ENCODE measurements around the gene TM9SF3.

TM9SF3 gene

DNA sequence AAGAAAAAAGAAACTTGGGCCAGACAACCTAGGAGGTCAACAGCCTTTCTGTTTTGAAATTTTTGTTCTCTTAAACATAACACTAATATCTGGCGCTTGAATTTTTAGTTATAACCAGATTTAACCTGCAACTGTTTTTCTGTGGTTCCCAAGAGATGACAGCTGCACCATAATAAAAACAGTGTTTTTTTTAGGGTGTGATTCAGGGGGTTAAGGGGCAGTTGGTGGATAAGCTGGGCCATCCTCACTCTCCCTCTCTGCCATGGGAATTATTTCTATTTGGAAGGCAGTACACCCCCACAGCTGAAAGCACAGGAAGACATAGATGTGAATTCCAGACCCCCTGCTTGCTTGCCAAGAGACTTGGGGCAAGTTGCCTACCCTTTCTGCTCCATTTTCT is 20.1 kb upstream of the TM9SF3 start:
- DNase-seq (ENCODE audit: low spot score): no peak
- TF ChIP-seq, protein P1, sequence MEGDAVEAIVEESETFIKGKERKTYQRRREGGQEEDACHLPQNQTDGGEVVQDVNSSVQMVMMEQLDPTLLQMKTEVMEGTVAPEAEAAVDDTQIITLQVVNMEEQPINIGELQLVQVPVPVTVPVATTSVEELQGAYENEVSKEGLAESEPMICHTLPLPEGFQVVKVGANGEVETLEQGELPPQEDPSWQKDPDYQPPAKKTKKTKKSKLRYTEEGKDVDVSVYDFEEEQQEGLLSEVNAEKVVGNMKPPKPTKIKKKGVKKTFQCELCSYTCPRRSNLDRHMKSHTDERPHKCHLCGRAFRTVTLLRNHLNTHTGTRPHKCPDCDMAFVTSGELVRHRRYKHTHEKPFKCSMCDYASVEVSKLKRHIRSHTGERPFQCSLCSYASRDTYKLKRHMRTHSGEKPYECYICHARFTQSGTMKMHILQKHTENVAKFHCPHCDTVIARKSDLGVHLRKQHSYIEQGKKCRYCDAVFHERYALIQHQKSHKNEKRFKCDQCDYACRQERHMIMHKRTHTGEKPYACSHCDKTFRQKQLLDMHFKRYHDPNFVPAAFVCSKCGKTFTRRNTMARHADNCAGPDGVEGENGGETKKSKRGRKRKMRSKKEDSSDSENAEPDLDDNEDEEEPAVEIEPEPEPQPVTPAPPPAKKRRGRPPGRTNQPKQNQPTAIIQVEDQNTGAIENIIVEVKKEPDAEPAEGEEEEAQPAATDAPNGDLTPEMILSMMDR (IDR thresholded peaks at IDR 0.05; ENCODE audit: extremely low read depth, insufficient read depth, missing control alignments): no peak
- in situ Hi-C loops (cut with MboI; ENCODE audit: low pct_unique_long_range_greater_than_20kb, low sequenced_read_pairs, unreplicated experiment): no loop called here

DNA sequence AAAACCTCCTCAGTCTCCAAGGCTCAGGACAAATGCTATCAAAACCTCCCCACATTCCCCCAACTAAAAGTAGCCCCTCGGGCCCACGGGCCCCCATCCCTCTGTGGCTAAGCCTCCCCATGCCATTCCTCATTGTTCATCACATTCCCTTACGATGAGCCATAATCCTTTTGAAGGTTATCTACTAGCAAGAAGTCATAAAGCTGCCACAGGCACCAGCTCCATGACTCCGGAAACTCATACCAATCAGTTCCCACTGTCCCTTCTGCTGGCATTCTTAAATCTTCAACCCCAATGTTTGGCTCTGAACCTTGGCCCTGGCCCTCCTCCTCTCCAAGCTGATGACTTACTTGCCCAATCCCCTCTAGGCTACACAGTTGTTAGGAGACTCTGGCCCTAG is 19.4 kb upstream of the TM9SF3 start:
- no peak for DNase-seq (ENCODE audit: low spot score)
- in situ Hi-C loops (cut with MboI; ENCODE audit: low pct_unique_long_range_greater_than_20kb, low sequenced_read_pairs, unreplicated experiment): no loop called here

DNA sequence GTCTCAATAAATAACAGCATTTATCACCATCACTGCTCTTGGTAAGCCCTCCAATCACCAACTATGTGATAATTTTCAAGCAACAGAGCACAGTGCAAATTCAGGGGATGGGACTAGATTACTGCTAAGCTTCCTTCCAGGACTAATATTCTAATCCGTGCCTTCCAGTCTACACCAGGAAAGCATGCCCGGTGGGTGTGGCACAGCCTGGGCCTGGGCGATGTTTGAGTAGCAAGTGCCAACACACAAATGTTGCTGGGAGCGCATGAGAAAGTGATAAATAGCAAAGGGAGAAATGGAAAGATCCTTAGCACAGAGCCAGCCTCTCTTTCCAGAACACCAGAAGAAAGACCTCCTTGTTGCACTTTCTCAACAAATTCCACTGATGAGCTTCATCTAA is 13.5 kb upstream of the TM9SF3 start:
- in situ Hi-C loops (cut with MboI; ENCODE audit: low pct_unique_long_range_greater_than_20kb, low sequenced_read_pairs, unreplicated experiment): no loop called here
- no peak for DNase-seq (ENCODE audit: low spot score)
- TF ChIP-seq, protein P1 (IDR thresholded peaks at IDR 0.05; ENCODE audit: extremely low read depth, insufficient read depth, missing control alignments): no peak

More for the DNA sequence above, 19.4 kb upstream of the TM9SF3 start:
- TF ChIP-seq, protein P1 (IDR thresholded peaks at IDR 0.05; ENCODE audit: extremely low read depth, insufficient read depth, missing control alignments): no peak

DNA sequence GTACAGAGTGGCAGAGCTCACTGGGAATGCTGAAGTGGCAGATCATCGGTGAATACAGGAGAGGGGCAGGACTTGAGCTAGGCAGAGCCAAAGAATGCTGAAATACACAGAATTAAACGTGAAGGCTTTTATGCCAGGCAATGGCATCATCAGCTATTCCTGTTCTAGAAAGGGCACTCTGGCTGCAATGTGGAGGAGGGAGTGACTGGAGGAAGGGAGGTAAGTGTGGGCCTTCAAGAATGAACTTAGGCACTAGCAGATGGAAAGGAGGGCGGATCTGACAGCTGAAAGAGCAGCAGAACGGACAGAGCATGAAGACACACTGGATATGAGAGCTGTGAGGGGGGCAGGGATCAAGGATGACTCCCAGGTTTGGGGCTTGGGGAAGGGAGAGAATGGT is 12.0 kb upstream of the TM9SF3 start:
- no peak for DNase-seq (ENCODE audit: low spot score)
- in situ Hi-C loops (cut with MboI; ENCODE audit: low pct_unique_long_range_greater_than_20kb, low sequenced_read_pairs, unreplicated experiment): no loop called here
- TF ChIP-seq, protein P1 (IDR thresholded peaks at IDR 0.05; ENCODE audit: extremely low read depth, insufficient read depth, missing control alignments): no peak

DNA sequence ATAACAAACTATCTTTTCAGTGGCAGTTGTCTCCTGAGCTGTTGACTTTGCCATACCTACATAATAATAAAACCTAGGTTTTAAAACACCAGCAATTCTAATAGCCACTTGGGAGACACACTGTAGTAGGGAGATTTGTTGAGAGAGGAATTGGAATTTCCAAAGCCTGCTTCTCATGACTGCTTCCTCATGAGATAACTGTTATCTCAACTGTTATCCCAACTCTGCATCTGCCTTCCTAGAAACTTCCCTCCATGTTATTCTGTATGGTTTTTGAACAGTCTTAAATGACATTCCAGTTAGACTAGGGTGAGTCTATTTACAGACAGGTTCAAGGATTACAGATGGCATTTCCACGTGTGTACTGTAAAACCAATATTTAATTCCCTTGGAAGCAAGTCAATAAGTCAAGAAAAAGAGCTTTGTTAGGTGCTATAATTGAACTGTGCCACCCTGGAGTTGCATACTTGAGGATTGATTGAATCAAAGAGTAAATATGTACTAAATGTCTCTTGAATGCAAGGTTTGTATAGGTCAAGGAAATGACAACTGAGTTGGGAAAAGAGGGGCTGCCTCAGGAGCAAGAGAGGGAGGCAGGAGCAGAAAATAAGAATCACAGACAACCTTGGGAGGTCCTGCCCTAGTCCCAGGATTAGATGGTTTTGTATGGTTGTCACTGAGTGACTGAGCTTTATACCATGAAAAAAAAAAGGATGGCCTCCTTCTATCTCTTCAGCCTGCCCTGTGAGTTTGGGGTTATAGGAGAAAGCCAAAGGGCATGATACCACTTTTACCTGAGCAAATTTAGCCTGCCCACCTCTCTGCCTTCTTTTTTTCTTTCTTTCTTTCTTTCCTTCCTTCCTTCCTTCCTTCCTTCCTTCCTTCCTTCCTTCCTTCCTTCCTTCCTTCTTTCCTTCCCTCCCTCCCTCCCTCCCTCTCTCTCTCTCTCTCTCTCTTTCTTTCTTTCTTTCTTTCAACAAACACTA is 9.9 kb upstream of the TM9SF3 start:
- in situ Hi-C loops (cut with MboI; ENCODE audit: low pct_unique_long_range_greater_than_20kb, low sequenced_read_pairs, unreplicated experiment): no loop called here
- DNase-seq (ENCODE audit: low spot score): no peak
- TF ChIP-seq, protein P1 (IDR thresholded peaks at IDR 0.05; ENCODE audit: extremely low read depth, insufficient read depth, missing control alignments): no peak

DNA sequence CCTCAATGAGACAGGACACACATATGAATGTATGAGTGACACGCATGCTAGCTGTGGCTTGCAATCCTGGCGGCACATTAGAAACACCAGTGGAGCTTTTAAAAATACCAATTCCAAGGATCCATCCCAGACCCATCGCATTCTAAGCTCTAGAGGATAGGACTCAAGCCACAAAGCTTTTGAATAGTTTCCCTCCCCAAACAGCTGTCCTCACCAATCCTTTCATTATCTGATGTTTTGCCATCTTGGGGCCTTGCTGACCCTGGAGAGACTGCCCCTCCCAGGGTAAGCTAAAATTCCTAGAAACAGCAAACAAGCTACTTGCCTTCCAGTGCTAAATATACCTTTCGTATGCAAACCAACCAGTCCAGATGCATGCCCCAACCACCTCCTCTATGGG is 8.9 kb upstream of the TM9SF3 start:
- in situ Hi-C loops (cut with MboI; ENCODE audit: low pct_unique_long_range_greater_than_20kb, low sequenced_read_pairs, unreplicated experiment): no loop called here
- TF ChIP-seq, protein P1 (IDR thresholded peaks at IDR 0.05; ENCODE audit: extremely low read depth, insufficient read depth, missing control alignments): no peak
- DNase-seq (ENCODE audit: low spot score): no peak
